Stimulated activated CD4-positive, alpha-beta T cell treated with anti-CD3 and anti-CD28 coated beads, Interleukin-4, amount 100 ng/mL, for 48 hours (primary cell): ENCODE data around the gene OXT.
"Not testable (repeated sequence)": the region's sequence is repeated elsewhere in the genome, so short reads cannot be mapped to it uniquely, and the experiment has no call there.

Experiments used
- DNase-seq, 2 donors: peaks; one replicate each; pipeline ENCODE4 v3.0.0-alpha.2; 2020; ENCODE audit warnings: low read depth in 2 of 2

OXT gene

DNA sequence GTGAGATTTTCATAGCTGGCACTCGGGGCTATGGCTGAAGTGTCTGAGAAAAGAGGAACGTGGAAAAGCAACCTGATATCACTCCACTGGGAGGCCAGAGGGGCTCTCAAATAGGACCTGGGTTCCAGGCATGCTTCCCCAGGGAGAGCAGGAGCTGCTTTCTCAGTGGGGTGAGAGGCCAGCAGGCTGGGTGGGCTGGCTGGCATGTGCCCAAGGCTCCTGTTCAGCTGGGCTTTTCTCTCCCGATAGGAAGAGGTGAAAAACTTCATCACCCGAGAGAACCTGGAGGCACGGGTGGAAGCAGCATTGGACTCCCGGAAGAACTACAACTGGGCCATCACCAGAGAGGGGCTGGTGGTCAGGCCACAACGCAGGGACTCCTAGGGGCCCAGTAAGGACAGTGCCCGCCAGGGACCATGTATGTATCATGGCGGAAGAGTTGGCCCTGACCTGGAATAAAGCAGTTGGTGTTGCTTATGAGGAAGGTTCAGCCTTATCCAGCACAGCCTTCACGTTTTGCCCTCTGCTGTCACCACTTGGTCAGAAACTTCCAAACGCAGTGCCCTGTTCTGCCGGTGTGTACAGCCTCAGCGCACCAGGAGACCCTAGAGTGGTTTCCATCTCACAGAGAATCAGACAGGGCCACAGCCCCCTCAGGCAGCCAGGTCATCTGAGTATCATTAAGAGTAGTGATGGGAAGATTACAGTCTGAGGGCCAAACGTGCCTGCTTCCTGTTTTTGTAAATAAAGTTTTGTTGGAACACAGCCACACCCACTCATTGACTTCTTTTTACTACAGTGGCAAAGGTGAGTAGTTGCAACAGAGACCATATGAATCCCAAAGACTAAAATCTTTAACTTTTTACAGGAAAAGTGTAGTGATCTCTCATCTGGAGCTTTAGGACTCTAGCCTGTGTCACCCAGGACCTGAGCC, 23.7 kb upstream of the OXT start:
- DNase-seq, result no peak

- DNase-seq, result no peak
Observed at GRCh38 chr20:3051385-3052019, 19.9 kb upstream of the OXT start.

GRCh38 chr20:3059489-3059888, 11.9 kb upstream of the OXT start:
- no peak for DNase-seq

DNA sequence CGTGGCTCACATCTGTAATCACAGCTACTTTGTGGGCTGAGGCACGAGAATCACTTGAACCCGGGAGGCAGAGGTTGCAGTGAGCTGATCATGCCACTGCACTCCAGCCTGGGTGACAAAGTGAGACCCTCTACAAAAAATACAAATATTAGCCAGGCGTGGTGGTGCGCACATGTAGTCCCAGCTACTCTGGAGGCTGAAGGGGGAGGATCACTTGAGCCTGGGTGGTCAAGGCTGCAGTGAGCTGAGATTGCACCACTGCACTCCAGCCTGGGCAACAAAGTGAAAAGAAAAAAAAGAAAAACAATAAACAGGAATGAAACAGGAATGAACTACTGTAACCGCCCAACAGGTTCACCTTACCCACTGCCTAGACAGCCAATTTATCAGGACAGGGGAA, 7.3 kb upstream of the OXT start:
- not testable (repeated sequence) for DNase-seq

DNA sequence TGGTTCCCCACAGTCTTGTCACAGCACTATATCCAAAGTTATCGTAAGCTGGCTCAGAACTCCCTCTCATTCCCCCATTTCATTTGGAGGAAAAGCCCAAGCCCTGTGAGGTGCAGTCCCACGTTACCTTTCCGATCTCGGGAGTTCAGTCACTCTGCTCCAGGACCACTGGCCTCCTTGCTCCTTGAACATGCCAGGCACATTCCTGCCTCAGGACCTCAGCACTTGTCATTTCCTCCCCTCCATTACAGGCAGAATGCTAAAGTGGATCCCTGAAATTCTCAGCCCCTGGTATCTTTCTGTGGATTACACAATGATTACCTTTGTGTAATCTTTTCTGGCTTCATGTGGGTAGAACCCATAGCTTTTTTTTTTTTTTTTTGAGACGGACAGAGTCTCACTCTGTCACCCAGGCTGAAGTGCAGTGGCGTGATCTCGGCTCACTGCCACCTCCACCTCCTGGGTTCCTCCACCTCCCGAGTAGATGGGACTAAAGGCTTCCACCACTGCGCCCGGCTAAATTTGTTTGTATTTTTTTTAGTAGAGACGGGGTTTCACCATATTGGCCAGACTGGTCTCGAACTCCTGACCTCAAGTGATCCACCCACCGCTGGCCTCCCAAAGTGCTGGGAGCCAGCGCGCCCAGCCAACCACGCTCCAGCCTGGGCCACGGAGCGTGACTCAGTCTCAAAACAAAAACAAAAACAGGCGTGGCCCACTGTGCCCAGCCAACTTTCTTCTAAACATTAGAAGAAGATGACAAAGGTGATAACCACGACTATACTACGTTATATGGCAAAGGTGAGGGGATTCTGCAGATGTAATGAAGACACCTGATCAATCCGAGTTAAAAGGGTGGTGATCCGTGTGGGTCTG, 4.0 kb upstream of the OXT start:
- no peak for DNase-seq

DNA sequence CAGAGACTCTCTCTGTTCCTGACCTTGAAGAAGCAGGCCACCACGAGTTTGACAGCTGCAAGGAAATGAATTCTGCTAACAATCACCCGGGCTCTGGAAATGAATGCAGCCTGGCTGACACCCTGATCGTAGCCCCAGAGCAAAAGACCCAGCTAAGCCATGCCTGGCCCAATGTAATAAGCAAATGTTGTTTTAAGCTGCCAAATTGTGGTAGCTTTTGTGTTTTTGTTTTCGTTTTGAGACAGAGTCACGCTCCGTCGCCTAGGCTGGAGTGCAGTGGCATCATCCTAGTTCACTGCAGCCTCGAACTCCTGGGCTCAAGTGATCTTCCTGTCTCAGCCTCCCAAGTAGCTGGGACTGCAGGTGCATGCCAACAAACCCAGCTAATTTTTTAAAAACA, 3.3 kb upstream of the OXT start:
- DNase-seq, result no peak

- DNase-seq, result no peak
Observed at GRCh38 chr20:3068986-3069900, 2.2 kb upstream of the OXT start.

GRCh38 chr20:3070725-3071124, 695 bp upstream of the OXT start:
- DNase-seq, result no peak

DNA sequence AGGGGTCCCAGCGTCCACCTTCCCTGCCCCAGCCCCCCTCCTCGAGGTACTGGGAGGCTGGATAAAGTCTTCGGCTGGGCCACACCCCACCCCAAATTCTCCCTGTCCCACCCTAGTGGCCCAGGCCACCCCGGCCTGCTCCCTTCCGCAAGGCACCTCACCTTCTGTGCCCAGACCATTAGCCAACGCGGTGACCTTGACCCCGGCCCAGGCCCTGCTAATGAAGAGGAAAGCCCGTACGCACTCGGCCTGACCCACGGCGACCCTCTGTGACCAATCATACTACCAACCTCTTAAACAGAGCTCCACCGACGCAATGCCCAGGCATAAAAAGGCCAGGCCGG, 182 bp upstream of the OXT start:
- DNase-seq, result no peak

DNA sequence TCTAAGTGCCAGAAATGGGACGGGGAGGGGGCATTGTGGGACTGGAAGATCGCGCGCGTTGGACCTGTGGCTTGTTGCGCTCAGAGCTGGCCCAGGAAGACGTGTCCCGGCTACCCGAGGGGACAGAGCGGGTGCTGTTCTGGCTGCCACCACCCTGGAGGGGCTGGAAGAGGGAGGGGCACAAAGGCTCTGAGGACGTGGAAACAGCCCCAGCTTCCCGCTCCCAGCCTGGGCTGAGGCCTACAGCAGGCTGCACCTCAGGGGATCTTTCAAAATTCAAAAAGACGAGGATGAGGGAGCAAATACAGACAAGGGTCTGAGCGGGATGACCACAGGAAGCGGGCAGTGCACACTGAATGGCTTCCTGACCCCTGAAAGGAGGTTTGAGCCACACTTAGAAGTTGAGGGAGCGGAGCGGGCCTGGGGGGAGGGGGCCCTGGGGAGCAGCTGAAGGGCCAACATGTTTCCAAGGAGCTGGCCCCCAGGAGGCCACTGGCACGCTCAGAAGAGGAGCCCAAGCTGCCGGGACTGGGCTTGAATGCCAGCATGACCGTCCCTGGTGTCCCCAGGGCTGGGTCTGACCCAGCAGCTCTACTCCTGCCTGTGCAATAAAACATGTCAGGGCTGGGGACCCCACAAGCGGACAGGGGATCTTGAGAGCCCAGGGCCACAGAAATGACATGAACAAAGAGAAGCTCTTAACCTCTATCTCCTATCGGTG, 1.3 kb downstream of the OXT start:
- no peak for DNase-seq

- DNase-seq, result not testable (repeated sequence)
Observed at GRCh38 chr20:3073251-3073643, 1.8 kb downstream of the OXT start.

DNA sequence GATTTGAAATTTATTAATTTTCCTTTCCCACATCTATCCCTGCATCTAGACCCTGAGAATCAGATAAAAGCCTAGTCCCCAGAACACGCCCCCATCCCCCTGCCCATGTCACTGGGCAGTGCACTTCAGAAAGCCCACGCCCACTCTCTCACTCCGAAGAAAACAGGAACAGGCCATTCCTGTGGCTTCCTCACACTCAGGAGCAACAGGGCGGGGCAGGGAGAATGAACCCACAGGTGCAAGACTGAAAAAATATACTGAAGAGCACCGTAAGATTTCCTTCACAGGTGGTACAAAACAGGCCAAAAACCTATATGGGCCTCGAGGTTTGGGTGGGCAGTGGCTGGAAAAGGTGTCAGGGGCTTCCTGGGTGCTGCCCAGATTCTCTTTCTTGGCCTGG, 3.4 kb downstream of the OXT start:
- no peak for DNase-seq

GRCh38 chr20:3075315-3075714, 3.9 kb downstream of the OXT start:
- not testable (repeated sequence) for DNase-seq

- no peak for DNase-seq
Observed at GRCh38 chr20:3077618-3078134, 6.3 kb downstream of the OXT start.

- no peak for DNase-seq
Observed at GRCh38 chr20:3080939-3081388, 9.5 kb downstream of the OXT start.

DNA sequence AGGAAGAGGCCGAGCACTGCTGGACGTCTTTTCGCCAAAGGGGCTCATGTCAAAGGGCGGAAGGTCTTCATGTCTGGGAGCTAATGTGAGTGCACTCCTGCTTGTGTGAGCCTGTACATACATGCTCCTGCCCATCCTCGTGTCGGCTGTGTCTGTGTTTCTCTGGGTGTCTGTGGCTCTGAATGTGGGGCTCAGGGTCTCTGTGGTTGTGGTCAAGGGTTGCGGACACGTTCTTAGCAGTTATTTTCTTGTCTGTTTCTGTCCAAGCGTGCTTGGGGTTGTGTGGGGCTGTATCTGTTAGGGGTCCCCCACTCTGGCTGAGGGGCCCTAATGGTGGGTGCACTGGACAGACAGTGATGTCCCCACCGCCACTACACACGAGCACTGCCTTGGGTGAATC, 10.2 kb downstream of the OXT start:
- DNase-seq, result no peak

DNA sequence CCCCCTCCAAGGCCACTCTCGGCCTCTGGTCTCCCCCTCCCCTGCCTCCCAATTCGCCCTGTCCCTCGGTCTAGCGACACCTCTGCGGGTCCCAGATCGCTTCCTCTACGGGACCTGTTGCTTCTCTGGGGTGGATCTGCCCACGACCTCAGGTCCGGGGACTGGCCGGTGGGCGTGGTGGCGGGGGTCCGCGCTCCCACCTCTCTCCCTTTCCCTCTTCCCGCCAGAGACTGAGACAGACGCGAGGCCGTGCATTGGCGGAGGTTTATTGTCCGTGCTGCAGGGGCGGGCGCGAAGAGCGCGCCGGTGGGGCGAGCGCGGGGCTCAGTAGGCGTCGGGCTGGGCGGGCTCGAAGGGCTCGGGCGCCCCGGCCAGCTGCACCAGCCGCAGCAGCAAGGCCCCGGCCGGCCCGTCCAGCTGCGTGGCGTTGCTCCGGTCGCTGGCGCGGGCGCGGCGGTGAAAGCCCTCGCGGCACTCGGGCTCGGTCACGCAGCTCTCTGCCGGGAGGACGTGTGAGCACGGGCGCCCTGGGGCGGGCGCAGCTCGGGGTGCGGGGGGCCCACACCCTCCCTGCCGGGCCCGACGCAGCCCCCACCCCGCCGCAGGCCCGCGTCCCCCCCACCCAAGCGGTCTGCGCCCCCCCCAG, 11.0 kb downstream of the OXT start:
- no peak for DNase-seq

- DNase-seq, result no peak
Observed at GRCh38 chr20:3082955-3083952, 11.8 kb downstream of the OXT start.
